ENCODE measurements around the gene DEDD2.

The DEDD2 gene

GRCh38 chr19:42229855-42230351, 12.4 kb upstream of the DEDD2 start:
- no peak overlapping the region for H3K4me3 ChIP-seq (replicated peaks; ENCODE audit: low read depth, low read length)
- no peak for DNase-seq (ENCODE audit: low read depth)
- no peak for TF ChIP-seq CTCF (IDR thresholded peaks at IDR 0.05; ENCODE audit: low read length, missing control alignments)

- no peak overlapping the region for H3K4me3 ChIP-seq (replicated peaks; ENCODE audit: low read depth, low read length)
- no peak for DNase-seq (ENCODE audit: low read depth)
- no peak for TF ChIP-seq CTCF (IDR thresholded peaks at IDR 0.05; ENCODE audit: low read length, missing control alignments)
Measured at GRCh38 chr19:42229301-42229854, 11.9 kb upstream of the DEDD2 start.

- no peak for TF ChIP-seq CTCF (IDR thresholded peaks at IDR 0.05; ENCODE audit: low read length, missing control alignments)
- no peak overlapping the region for H3K4me3 ChIP-seq (replicated peaks; ENCODE audit: low read depth, low read length)
- DNase-seq (ENCODE audit: low read depth), result no peak
Measured at GRCh38 chr19:42228641-42229040, 11.2 kb upstream of the DEDD2 start.

- no peak for DNase-seq (ENCODE audit: low read depth)
- no peak overlapping the region for H3K4me3 ChIP-seq (replicated peaks; ENCODE audit: low read depth, low read length)
- no peak for TF ChIP-seq CTCF (IDR thresholded peaks at IDR 0.05; ENCODE audit: low read length, missing control alignments)
Measured at GRCh38 chr19:42226886-42227285, 9.4 kb upstream of the DEDD2 start.

GRCh38 chr19:42225718-42226292, 8.3 kb upstream of the DEDD2 start:
- H3K4me3 ChIP-seq (replicated peaks; ENCODE audit: low read depth, low read length), result no peak overlapping the region
- DNase-seq (ENCODE audit: low read depth), result no peak
- TF ChIP-seq CTCF (IDR thresholded peaks at IDR 0.05; ENCODE audit: low read length, missing control alignments), result no peak

GRCh38 chr19:42224940-42225717, 7.7 kb upstream of the DEDD2 start:
- TF ChIP-seq CTCF (IDR thresholded peaks at IDR 0.05; ENCODE audit: low read length, missing control alignments), result no peak
- no peak overlapping the region for H3K4me3 ChIP-seq (replicated peaks; ENCODE audit: low read depth, low read length)

More at GRCh38 chr19:42224940-42225717, 7.7 kb upstream of the DEDD2 start:
- DNase-seq (ENCODE audit: low read depth), result no peak

Measured in fibroblast of pulmonary artery (primary cell).